GM21423 (cell line): ENCODE results near the gene PRKD2.

Source experiments
- ATAC-seq: cut with Tn5 transposase; IDR thresholded peaks from one replicate; pipeline ENCODE4 v1.9.1; 2021; ENCODE audit warnings: mild to moderate bottlenecking, moderate library complexity; ENCODE audit not compliant: unreplicated experiment

The PRKD2 gene

DNA sequence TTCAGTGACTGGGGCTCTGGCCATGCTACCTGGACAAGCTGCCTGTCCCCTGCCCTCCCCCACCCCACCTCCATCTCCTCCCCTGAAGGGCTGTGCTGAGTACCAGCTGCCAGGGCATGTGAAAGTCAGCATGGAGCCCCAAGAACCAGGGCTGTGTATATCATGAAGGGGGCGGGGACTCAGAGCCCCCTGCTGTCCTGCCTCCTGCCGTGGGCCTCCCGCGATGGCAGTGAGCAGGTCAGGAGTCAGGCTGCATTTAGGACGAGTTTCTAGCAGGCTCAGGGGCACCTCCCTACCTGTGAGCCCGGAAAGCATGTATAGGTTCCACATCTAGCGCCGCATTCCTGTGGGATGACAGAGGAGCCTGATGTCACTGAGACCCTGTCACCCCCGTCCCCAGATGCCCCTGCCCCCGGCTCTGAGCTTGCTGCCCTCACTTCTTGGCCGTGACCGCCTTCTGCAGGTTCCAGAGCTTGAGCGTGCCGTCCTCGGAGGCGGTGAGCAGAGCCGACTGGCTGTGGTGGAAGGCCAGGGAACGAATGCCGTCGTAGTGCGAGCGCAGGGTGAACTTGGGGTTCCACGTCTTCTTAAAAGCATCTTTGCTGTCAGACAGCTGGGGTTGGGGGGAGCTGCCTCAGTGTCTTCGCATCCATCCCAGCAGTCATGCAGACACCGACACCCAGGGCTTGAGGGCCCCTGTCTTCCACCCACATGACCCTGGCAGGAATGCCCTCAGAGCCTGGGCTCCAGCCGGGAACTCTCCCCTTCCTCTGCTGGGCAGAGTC is 8.3 kb upstream of the PRKD2 start:
- no peak for ATAC-seq

GRCh38 chr19:46724468-46724867 is 7.6 kb upstream of the PRKD2 start:
- ATAC-seq = no peak

DNA sequence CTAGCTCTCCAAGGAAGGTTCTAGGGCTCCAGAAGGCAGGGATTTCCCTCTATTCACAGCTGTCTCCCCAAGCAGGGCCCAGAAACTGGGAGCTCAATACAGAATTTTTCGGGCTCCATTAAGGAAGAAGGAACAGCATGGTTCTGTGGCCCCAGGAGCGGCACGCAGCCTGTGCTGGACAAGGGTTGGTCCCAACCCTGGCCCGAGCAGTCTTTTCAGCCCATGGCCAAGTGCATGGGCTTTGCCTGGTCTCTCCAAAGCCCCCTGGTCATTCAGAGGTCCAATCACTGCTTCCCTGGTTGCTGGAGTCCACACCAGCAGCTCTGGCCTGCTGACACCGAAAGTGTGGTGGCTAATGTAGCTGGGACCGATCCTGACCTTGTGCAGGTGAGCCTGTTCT is 6.6 kb upstream of the PRKD2 start:
- no peak for ATAC-seq

DNA sequence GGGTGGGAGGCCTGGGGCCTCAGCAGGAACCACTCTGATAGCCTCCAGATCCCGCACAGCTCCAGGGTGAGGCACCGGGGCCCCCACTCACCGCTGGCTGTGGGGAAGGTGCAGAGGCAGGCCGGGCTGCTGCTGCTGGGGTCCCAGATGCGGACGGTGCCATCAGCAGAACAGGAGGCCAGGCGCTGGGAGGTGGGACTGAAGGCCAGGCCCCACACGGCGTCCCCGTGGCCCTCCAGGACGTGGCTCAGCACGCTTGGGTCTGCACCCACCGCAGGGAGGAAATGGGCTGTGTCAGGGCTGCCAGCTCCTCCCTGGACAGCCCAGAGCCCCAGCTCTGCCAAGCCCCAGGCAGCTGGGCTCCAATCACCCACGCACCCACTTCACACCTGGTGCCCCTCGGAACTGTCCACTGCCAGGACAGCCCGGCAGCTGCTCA is 6.1 kb upstream of the PRKD2 start:
- ATAC-seq = no peak

DNA sequence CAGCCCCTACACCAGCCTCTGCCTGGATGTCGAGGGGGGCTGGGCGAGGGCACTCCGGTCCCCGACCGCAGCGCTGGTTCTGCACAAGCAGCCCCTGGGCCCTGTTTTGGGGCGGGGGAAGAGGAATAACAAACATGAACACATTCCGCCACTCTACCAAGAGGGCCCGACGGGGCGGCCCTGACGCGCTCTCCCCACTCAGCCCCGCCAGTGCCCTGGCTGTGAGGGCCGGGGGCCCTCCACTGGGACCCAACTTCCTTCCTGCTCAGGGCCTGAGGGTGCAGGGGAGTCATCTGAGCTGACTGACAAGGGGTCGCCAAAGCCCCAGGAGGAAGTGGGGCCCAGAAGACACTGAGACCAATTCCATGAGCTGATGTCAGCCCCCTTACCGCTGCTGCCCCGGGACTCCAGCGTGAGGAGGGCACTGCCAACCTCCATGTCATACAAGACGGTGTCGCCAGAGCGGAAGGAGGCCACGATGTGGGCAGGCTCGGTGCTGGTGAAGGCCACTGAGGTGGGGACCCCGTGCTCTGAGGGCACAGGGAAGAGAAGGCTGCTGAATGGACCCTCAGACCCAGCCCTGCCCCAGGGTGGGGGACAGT is 5.6 kb upstream of the PRKD2 start:
- no peak for ATAC-seq

- no peak for ATAC-seq
Measured at GRCh38 chr19:46722004-46722380, 5.1 kb upstream of the PRKD2 start.

DNA sequence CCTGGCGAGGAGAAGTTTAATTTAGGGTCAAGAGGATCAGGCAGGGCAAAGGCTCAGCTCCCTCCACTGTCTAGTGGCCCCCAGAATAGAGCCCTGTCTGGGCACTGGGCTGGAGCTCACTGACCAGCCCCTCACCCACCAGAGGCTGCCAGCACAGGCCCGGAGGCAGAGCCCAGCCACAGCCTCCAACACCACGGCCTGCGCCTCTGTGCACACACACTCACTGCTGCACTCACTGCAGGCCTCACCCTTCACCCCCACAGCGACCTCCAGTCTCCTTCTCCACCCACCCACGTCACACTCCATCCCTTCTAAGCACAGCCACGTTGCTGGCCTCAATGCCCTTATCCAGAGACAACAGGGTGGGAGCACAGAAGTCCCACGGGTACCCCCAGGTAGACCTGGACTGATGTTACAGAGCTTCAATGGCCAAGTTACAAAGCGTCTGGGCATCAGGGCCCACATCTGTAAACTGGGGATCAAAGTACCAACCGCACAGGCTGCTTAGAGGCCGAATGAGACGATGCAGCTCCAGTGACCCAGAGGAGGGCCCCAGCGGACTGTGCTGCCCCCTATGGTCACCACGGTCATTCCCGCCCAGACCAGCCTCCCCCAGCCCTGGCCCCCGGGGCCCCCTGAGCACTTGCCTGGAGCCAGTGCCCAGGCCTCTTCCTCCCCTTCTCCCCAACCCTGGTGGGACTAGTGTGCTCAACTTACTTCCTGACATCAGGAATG is 4.5 kb upstream of the PRKD2 start:
- ATAC-seq = no peak

DNA sequence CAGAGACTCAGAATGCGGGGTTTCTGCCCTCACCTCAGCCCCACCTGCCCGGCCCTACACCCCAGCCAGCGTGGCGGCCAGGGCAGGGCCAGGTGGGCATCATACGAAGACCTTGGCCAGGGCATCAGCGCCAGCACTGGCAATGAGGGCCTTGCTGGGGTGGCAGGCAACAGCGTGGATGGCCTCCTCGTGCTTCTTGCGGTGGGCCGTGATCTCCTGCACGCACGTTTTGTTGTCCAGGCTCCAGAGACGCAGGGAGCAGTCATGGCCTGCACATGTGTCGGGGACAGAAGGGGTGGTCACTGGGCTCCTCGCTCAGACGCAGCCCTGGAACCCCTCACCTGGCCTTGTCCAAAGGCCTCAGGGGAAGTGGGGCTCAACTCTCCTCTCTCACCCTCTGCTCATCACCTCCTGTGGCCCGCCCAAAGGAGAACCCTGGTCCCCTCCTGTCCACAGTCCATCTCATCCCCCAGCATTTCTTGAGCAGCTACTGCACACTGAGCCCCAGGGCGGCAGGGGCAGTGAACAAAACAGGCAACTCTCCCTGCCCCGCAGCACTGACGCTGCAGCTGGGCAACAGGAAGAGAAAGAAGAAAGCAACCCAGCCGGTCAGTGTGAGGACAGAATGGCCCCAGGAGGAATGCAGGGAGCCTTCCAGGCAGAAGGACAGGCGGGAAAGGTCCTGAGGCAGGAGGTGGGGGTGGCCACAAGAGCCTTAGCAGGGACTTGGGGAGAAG is 3.8 kb upstream of the PRKD2 start:
- no peak for ATAC-seq

- no peak for ATAC-seq
Measured at GRCh38 chr19:46719629-46720502, 3.0 kb upstream of the PRKD2 start.

GRCh38 chr19:46718934-46719622 is 2.2 kb upstream of the PRKD2 start:
- ATAC-seq = no peak

DNA sequence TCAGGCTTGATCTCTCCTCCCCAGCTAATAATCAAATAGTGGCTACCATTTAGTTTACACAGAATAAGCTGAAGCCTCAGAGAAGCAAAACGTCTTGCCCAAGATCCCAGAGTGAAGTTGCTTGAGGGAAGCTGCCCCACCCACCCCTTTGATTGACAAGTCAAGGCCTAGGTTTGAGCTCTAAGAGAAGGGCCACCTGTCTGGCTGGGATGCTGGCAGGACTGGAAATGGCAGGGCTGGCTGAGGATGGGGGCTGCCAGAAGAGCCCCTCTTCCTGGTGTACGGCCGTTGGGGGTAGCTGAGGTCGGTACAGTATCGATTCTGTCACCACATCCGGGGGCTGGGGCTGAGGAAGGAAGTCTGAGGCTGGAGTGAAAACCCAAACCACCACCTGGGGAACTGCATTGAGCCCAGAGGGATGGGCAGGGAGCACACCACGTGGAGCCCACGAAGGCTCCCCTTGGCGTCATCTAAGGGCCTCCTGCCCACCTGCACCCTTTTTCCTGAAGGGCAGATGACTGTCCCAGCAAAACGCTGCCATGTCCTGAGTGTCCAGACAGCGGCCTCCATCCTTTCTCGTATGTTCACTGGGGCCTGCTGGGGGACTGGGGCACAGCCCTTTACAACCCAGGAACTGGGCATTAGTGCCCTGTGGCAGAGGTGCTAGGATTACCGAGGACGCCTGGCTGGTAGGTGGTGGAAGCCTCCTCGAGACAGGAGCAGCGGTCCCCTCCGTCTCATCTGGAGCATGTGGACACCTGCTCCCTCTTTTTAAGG is 1.4 kb upstream of the PRKD2 start:
- peak; percentile 32 for ATAC-seq

GRCh38 chr19:46717716-46718143 is 816 bp upstream of the PRKD2 start:
- ATAC-seq = no peak

DNA sequence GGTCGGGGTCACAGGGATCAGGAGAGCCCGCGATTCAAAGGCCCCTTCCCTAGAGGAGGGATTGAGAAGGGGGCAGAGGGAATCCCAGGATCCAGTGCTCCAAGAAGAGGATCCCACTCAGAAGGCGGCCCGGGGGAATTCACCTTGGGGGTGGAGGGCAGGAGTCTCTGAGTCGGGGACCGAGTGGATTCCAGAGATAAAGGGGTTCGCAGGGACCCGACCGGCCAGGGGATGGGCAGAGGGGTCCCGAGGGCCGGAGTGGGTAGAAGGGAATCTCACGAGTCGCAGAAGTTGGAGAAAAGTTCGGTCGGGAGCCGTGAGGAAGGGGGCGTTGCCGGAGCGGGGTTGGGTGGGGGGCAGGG is 261 bp downstream of the PRKD2 start:
- no peak for ATAC-seq

DNA sequence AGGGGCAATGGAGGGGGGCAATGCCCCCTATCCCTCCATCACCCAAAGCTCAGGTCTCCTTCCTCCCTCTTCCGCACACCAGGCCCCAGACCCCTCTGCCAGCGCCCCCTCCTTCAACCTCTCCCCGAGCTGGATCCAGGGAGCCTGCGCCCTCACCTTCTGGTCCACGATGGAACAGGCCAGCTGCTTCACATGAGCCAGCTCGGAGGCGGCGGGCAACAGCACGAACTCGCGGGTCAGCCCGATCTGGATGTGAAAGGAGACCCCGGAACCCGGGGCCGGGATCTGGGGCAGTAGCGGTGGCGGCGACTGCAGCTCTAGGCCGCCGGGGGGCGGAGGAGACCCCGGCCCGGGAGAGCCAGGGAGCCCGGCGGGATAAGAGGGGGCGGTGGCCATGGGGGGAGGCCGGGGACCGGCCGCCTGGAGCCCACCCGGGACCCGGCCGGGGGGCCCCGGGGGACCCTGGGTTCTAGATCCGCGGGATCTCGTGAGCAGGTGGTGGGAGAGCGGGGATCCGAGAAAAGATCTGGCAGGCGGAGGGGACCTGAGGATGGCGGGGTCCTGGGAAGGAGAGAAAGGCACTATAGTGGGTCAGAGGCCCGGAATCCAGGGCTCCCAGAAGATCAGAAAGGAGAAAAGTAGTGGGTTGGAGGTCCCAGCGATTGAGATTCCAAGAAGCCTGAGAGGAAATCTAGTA is 791 bp downstream of the PRKD2 start:
- no peak for ATAC-seq

DNA sequence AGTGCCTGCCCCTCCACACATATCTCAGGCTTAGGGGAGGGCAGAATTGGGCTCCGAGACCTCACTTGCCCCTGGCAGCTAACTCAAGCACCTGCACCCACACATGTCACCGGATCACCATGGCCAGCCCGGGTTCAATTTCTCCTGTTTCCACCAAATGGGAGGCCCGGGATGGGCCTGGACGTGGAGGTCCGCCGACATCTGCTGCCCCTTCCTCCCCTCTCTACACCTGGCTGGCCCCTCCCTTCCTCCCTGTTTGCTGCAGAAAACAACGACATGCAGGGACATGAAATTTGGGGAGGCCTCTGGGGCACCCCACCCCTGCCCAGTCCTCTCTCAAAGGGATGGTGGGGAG is 1.3 kb downstream of the PRKD2 start:
- no peak for ATAC-seq

GRCh38 chr19:46714444-46715106 is 2.3 kb downstream of the PRKD2 start:
- ATAC-seq = no peak

DNA sequence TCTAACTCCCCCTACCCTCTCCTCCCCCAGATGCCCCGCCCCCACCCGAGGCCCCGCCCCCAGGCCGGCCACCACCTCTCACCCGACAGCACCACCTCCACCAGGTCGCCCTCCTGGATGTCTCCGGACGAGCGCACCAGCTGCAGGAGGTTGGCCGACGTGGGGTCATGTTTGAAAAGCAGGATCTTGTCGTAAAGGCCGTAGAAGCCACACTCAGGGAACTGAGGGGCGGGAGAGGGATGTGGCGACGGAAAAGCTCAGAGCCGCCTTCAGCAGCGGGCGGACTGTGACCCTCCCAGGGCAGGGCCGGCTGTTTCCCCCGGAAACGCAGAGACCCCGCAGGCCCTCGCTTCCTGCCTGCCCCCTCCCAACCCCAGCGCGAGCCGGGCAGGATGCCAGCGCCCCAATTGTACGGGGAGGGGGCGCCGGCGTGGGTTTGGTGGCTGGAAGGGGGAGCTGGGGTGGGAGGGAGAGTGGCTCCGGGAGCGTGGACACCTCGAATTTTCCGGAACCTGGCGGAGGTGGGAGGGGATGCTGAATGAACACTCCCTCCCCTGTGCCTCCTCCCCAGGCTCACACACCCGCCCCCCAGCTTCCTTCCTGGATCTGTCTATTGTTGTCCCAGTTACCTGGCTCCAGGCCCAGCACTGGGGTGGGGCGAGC is 3.0 kb downstream of the PRKD2 start:
- no peak for ATAC-seq
